Measurements from ENCODE around the gene KAZALD1. TPM values are rescaled to one million over a fixed set of nuclear protein-coding genes. Genes with fewer than 3 reads are reported as not detected.

The KAZALD1 gene
- total and polyA plus RNA-seq, 8 donors: 0.19 to 1.6 (median 1.0) TPM

- intact Hi-C loops (cut with DNase I): no loop called here
- no peak for ATAC-seq
- 90 to 92% methylated on average over 15 of the region's 15 CpGs for WGBS, 2 donors
- no peak overlapping the region for H3K4me3 ChIP-seq
- TF ChIP-seq CTCF (IDR thresholded peaks at IDR 0.05): no peak
- FAIRE-seq: no peak
- H3K27ac ChIP-seq: no peak overlapping the region
- no peaks in the 10 kb centered on the region for H3K9me3 ChIP-seq
- no peaks in the 10 kb centered on the region for H3K27me3 ChIP-seq
- no peaks in the 10 kb centered on the region for H3K4me1 ChIP-seq
- peak in 1 of 6 donors; percentile 17 for DNase-seq
- H3K36me3 ChIP-seq: no peaks in the 10 kb centered on the region
These were observed 38.7 kb upstream of the KAZALD1 start for GRCh38 chr10:101022967-101023705.

DNA sequence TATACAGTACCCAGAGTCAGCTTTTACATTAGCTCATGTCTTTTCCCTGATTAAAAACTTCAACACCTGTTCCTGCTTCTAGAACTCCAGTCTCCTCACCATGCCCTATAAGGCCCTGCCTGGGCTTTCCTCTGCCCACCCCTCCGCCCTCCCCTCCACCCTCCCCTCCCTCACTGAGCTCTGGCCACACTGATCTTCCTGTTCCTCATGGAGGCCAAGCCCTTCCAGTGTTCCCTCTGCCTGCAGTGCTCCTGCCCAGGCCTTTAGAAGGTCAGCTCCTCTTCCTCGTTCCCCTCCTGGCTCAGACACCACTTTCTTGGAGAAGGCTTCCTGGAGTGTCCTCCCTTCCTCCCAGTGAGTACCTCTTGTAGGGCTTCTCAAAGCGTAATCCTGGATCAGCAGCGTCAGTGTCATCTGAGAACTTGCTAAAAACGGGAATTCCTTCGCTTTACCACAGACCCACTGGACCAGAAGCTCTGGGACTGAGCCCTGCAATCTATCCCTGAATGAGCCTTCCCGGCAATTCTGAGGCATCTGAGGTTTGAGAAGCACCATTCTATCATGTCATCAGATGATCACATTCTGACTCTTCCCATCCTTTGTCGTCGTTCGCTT, 34.6 kb upstream of the KAZALD1 start:
- intact Hi-C loops (cut with DNase I): no loop called here
- Histone ChIP-seq H3K27me3 (no peaks in the 10 kb centered on the region), H3K36me3 (no peaks in the 10 kb centered on the region), H3K4me1 (peaks cover 0 to 3% (median 0%) of the 10 kb centered on the region in 3 donors), H3K27ac (no peak overlapping the region), H3K9me3 (no peaks in the 10 kb centered on the region), H3K4me3 (no peak overlapping the region)
- no peak for ATAC-seq
- FAIRE-seq: no peak
- WGBS, 2 donors: 77 to 87% methylated on average over 10 of the region's 10 CpGs
- no peak for DNase-seq
- no peak for TF ChIP-seq CTCF (IDR thresholded peaks at IDR 0.05)

DNA sequence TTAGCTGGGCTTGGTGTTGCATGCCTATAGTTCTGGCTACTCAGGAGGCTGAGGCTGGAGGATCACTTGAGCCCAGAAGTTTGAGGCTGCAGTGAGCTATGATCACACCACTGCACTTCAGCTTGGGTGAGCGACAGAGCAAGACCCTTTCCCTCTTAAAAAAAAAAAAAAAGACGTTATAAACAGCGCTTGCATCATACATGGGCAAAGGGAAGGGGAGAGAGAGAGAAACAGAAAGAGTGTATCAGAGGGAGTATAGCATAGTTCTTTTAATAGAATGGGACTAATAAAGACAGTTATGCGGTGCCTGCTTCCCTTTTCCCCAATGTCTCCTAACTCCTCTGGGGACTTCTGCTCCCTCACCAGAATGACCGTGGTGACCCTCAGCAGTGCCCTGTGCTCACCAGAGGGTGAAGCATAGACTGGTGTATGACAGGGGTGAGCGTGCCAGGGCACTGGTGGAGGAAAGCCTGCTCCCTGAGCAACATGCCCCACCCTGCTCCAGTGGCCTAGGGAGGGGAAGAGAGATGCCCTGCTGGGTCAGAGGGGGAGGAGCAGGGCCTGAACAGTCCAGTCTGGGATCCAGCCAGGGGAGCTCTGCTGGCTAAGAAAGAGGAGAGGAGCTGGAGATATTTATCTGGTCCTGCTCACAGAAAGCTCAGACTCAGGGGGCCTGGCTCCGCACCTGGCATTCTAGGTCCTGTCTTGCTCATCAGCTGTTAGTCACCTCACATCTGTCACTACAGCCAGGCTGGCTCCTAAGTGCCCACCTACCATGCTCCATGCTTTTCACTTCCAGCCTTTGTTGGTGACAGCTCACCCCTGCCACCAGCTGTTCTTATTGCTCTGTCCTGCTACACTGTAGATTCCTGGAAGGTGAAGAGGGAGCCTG, 33.1 kb upstream of the KAZALD1 start:
- FAIRE-seq (no peak), DNase-seq (no peak), ATAC-seq (no peak)
- H3K27ac ChIP-seq: no peak overlapping the region
- no peaks in the 10 kb centered on the region for H3K27me3 ChIP-seq
- intact Hi-C loops (cut with DNase I): no loop called here
- WGBS, 2 donors: 77 to 86% methylated on average over 7 of the region's 7 CpGs
- H3K9me3 ChIP-seq: no peaks in the 10 kb centered on the region
- TF ChIP-seq CTCF (IDR thresholded peaks at IDR 0.05): no peak
- no peaks in the 10 kb centered on the region for H3K36me3 ChIP-seq
- H3K4me3 ChIP-seq: no peak overlapping the region
- peaks cover 0 to 12% (median 0%) of the 10 kb centered on the region in 3 donors for H3K4me1 ChIP-seq

DNA sequence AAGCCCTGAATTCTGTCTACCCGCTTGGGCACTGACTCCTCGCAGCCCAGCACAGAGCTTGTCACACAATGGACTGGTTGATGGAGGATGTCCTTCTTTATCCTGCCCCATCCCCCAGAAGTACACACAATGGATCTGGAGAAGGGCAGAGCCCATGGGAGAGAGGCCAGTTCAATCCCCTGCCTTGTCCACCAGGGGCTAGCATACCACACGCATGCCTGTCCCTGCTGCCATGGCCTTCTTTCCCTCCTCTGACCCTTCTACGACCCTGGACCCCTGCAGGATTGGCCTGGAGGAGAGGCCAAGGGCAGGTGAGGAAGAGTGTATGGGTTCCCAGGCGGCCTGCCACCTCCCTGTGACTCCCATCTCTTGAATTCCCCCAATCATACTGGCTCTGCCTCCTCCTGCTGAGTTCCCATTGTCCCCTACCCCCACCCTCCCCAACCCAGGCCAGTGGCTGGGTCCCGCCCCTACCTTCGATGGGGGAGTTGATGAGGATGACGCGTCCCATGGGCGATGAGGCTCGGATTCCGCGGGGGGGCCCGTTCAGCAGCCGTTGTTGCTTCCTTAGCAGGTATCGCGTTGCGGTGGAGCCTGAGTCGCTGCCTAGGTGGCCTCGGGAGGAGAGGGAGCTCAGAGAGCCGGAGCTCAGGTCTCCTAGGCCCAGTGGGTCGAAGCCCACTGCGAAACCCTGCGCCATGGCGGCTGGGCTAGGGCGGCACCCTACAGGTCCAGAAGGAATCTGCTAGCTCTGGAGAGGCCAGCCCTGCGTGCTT, 32.1 kb upstream of the KAZALD1 start:
- H3K9me3 ChIP-seq: no peaks in the 10 kb centered on the region
- no peaks in the 10 kb centered on the region for H3K27me3 ChIP-seq
- no peak for FAIRE-seq
- 56 to 57% methylated on average over 25 to 27 of the region's 27 CpGs for WGBS, 2 donors
- no peak for ATAC-seq
- H3K4me1 ChIP-seq: peaks cover 0 to 12% (median 0%) of the 10 kb centered on the region in 3 donors
- DNase-seq: peak in 2 of 6 donors; percentile 28 to 70
- no peak overlapping the region for H3K27ac ChIP-seq
- no peak for TF ChIP-seq CTCF (IDR thresholded peaks at IDR 0.05)
- no peaks in the 10 kb centered on the region for H3K36me3 ChIP-seq
- H3K4me3 ChIP-seq: no peak overlapping the region
- intact Hi-C loops (cut with DNase I): no loop called here
